ENCODE data around the gene KDM6B.

GRCh38 chr17:7854851-7855659, 21.0 kb downstream of the KDM6B start, which contains the start of gene TMEM88:
- TF ChIP-seq CTCF (IDR thresholded peaks at IDR 0.05) (no peak), ZFX (IDR thresholded peaks at IDR 0.05; ENCODE audit: borderline replicate concordance) (no peak)
